Mesothelial cell of epicardium (in vitro differentiated cells): ENCODE data around the gene STAG2. TPM values are rescaled to one million over a fixed set of nuclear protein-coding genes. Genes with fewer than 3 reads are reported as not detected.

Experiments used
- DNase-seq, 2 experiments: peaks; one replicate each; pipeline ENCODE4 v3.0.0; 2021; ENCODE audit warnings: low spot score in 2 of 2; ENCODE audit not compliant: unreplicated experiment in 2 of 2
- H3K27ac Mint-ChIP-seq: 2 replicates; pipeline ENCODE4 v1.8.0; 2021; ENCODE audit warnings: mixed read lengths
- H3K27me3 Mint-ChIP-seq: 2 replicates; pipeline ENCODE4 v1.8.0; 2021; ENCODE audit warnings: low read depth, mixed read lengths
- H3K36me3 Mint-ChIP-seq: 2 replicates; pipeline ENCODE4 v1.8.0; 2021; ENCODE audit warnings: mixed read lengths
- H3K4me1 Mint-ChIP-seq: 2 replicates; pipeline ENCODE4 v1.8.0; 2021; ENCODE audit warnings: mixed read lengths
- H3K4me3 Mint-ChIP-seq: 2 replicates; pipeline ENCODE4 v1.8.0; 2021; ENCODE audit warnings: mild to moderate bottlenecking, moderate library complexity, mixed read lengths
- H3K9me3 Mint-ChIP-seq: 2 replicates; pipeline ENCODE4 v1.8.0; 2021; ENCODE audit warnings: mixed read lengths
- CTCF ChIP-seq: fragments of 200-600 bp; sonication (generic); IDR thresholded peaks from one replicate; pipeline ENCODE4 v1.5.0; 2021; ENCODE audit warnings: antibody characterized with exemption; ENCODE audit not compliant: unreplicated experiment
- total RNA-seq: library from RNA; stranded (reverse); gene quantifications from 3 replicates; pipeline ENCODE4 v1.2.1, GENCODE V29; 2021

Gene STAG2
- total RNA-seq, 1 donor from 2014 or later: 57.7 TPM

- H3K36me3 Mint-ChIP-seq: peaks cover 6% of the 10 kb centered on the region
- peaks cover 22% of the 10 kb centered on the region for H3K9me3 Mint-ChIP-seq
- no peak overlapping the region for H3K4me3 Mint-ChIP-seq
- no peak for TF ChIP-seq CTCF
- no peaks in the 10 kb centered on the region for H3K27me3 Mint-ChIP-seq
- H3K4me1 Mint-ChIP-seq: no peaks in the 10 kb centered on the region
- DNase-seq: no peak
- H3K27ac Mint-ChIP-seq: no peak overlapping the region
Observed at GRCh38 chrX:124001581-124001980, 40.1 kb downstream of the STAG2 start.

GRCh38 chrX:124005228-124005627, 43.7 kb downstream of the STAG2 start:
- Mint-ChIP-seq H3K27me3 (no peaks in the 10 kb centered on the region), H3K4me3 (no peak overlapping the region), H3K4me1 (peaks cover 7% of the 10 kb centered on the region), H3K9me3 (peaks cover 34% of the 10 kb centered on the region), H3K36me3 (peaks cover 12% of the 10 kb centered on the region), H3K27ac (no peak overlapping the region)
- no peak for DNase-seq
- no peak for TF ChIP-seq CTCF

GRCh38 chrX:124010157-124010556, 48.7 kb downstream of the STAG2 start:
- H3K4me3 Mint-ChIP-seq: no peak overlapping the region
- H3K36me3 Mint-ChIP-seq: peaks cover 10% of the 10 kb centered on the region
- H3K4me1 Mint-ChIP-seq: peaks cover 7% of the 10 kb centered on the region
- TF ChIP-seq CTCF: no peak
- DNase-seq: no peak
- peaks cover 49% of the 10 kb centered on the region for H3K9me3 Mint-ChIP-seq
- no peak overlapping the region for H3K27ac Mint-ChIP-seq
- H3K27me3 Mint-ChIP-seq: no peaks in the 10 kb centered on the region

- no peak for DNase-seq
- TF ChIP-seq CTCF: no peak
- Mint-ChIP-seq H3K27me3 (no peaks in the 10 kb centered on the region), H3K27ac (no peak overlapping the region), H3K9me3 (peaks cover 46% of the 10 kb centered on the region), H3K4me3 (no peak overlapping the region), H3K36me3 (peaks cover 10% of the 10 kb centered on the region), H3K4me1 (peaks cover 7% of the 10 kb centered on the region)
Observed at GRCh38 chrX:124010566-124010965, 49.1 kb downstream of the STAG2 start.

- H3K9me3 Mint-ChIP-seq: peaks cover 21% of the 10 kb centered on the region
- H3K4me1 Mint-ChIP-seq: peaks cover 2% of the 10 kb centered on the region
- H3K36me3 Mint-ChIP-seq: no peaks in the 10 kb centered on the region
- no peak for DNase-seq
- TF ChIP-seq CTCF: no peak
- no peak overlapping the region for H3K4me3 Mint-ChIP-seq
- H3K27me3 Mint-ChIP-seq: no peaks in the 10 kb centered on the region
- H3K27ac Mint-ChIP-seq: peak overlapping the region; percentile 9
Observed at GRCh38 chrX:124015721-124016120, 54.2 kb downstream of the STAG2 start.

- no peak for DNase-seq
- no peak overlapping the region for H3K4me3 Mint-ChIP-seq
- H3K27me3 Mint-ChIP-seq: no peaks in the 10 kb centered on the region
- no peaks in the 10 kb centered on the region for H3K36me3 Mint-ChIP-seq
- TF ChIP-seq CTCF: no peak
- no peak overlapping the region for H3K27ac Mint-ChIP-seq
- H3K4me1 Mint-ChIP-seq: peaks cover 2% of the 10 kb centered on the region
- H3K9me3 Mint-ChIP-seq: peaks cover 14% of the 10 kb centered on the region
Observed at GRCh38 chrX:124016825-124017224, 55.3 kb downstream of the STAG2 start.
